ENCODE data around the gene NTRK2. TPM values are rescaled to one million over a fixed set of nuclear protein-coding genes. Genes with fewer than 3 reads are reported as not detected.

Gene NTRK2
- total RNA-seq, 1 donor from 2014 or later: 65.0 TPM

- Mint-ChIP-seq H3K4me3 (no peak overlapping the region), H3K36me3 (peaks cover 6% of the 10 kb centered on the region), H3K4me1 (peaks cover 16% of the 10 kb centered on the region), H3K27ac (no peak overlapping the region), H3K9me3 (no peaks in the 10 kb centered on the region), H3K27me3 (ENCODE audit: low read depth) (peaks cover 14% of the 10 kb centered on the region)
- DNase-seq (ENCODE audit: low spot score in 2 of 2, unreplicated experiment in 2 of 2): no peak
- no peak for TF ChIP-seq CTCF (IDR thresholded peaks at IDR 0.05; ENCODE audit: unreplicated experiment)
Observed at GRCh38 chr9:84703793-84704192, 34.3 kb downstream of the NTRK2 start.

DNA sequence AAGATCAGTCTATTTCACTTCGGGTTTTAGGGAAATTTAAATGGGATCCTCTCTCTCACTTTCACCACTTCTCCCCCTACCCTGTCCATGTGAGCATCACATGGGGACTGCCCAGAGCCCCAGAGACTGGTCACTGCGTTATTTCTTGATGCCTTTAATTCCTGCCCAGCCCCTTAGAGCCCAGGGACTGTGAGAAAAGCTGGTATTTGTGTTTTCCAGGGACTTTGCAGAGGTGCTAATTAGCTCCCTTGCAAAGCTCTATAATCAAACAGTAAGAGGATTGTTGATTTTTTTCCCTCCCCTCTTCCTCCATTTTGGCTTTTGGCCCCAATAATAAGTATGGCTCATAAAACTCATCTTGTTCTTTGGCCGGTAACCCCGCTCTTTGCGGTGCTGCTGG, 35.6 kb downstream of the NTRK2 start:
- Mint-ChIP-seq H3K27ac (no peak overlapping the region), H3K4me1 (peaks cover 7% of the 10 kb centered on the region), H3K27me3 (ENCODE audit: low read depth) (peaks cover 14% of the 10 kb centered on the region), H3K9me3 (no peaks in the 10 kb centered on the region), H3K4me3 (no peak overlapping the region), H3K36me3 (peaks cover 4% of the 10 kb centered on the region)
- TF ChIP-seq CTCF (IDR thresholded peaks at IDR 0.05; ENCODE audit: unreplicated experiment): no peak
- no peak for DNase-seq (ENCODE audit: low spot score in 2 of 2, unreplicated experiment in 2 of 2)

- peaks cover 3% of the 10 kb centered on the region for H3K27me3 Mint-ChIP-seq (ENCODE audit: low read depth)
- H3K4me3 Mint-ChIP-seq: no peak overlapping the region
- no peak for TF ChIP-seq CTCF (IDR thresholded peaks at IDR 0.05; ENCODE audit: unreplicated experiment)
- no peak overlapping the region for H3K27ac Mint-ChIP-seq
- H3K9me3 Mint-ChIP-seq: no peaks in the 10 kb centered on the region
- H3K36me3 Mint-ChIP-seq: peaks cover 4% of the 10 kb centered on the region
- DNase-seq (ENCODE audit: low spot score in 2 of 2, unreplicated experiment in 2 of 2): no peak
- peaks cover 9% of the 10 kb centered on the region for H3K4me1 Mint-ChIP-seq
Observed at GRCh38 chr9:84708400-84708799, 38.9 kb downstream of the NTRK2 start.

DNA sequence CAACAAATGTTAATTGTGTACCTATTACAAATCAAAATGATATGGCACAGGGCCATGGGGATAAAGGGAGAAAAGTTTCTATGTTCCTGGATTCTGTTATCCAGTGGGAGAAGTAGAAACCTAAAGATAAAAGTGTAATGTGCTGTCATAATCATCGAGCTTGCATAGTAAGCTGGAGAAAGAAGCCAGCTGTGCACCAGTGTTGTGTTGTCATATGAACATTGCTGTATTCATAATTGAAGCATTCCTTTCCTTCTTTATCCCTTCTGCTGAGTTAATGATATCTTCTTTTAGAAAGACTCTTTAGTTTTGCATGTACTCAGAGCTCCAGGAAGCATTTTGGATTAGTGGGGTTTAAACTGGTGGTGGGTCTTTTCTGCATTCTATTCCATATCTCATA, 39.5 kb downstream of the NTRK2 start:
- H3K27me3 Mint-ChIP-seq (ENCODE audit: low read depth): peaks cover 3% of the 10 kb centered on the region
- peaks cover 5% of the 10 kb centered on the region for H3K4me1 Mint-ChIP-seq
- DNase-seq (ENCODE audit: low spot score in 2 of 2, unreplicated experiment in 2 of 2): no peak

GRCh38 chr9:84710701-84711397, 41.3 kb downstream of the NTRK2 start:
- no peaks in the 10 kb centered on the region for H3K27me3 Mint-ChIP-seq (ENCODE audit: low read depth)
- H3K4me1 Mint-ChIP-seq: peaks cover 5% of the 10 kb centered on the region
- peaks cover 8% of the 10 kb centered on the region for H3K36me3 Mint-ChIP-seq
- H3K9me3 Mint-ChIP-seq: no peaks in the 10 kb centered on the region
- H3K27ac Mint-ChIP-seq: no peak overlapping the region
- DNase-seq (ENCODE audit: low spot score in 2 of 2, unreplicated experiment in 2 of 2): no peak
- TF ChIP-seq CTCF (IDR thresholded peaks at IDR 0.05; ENCODE audit: unreplicated experiment): no peak
- H3K4me3 Mint-ChIP-seq: no peak overlapping the region

More for the DNA sequence above, 39.5 kb downstream of the NTRK2 start:
- Mint-ChIP-seq H3K9me3 (no peaks in the 10 kb centered on the region), H3K4me3 (no peak overlapping the region), H3K27ac (no peak overlapping the region), H3K36me3 (peaks cover 7% of the 10 kb centered on the region)
- no peak for TF ChIP-seq CTCF (IDR thresholded peaks at IDR 0.05; ENCODE audit: unreplicated experiment)
